Esophagus squamous epithelium (tissue), 4 donors: ENCODE measurements around the gene PRDX5.

Source experiments
- POLR2A ChIP-seq, 4 donors: fragments of 450-650 bp; IDR thresholded peaks; one replicate each; pipeline ENCODE4 v1.6.1; 2017; ENCODE audit warnings: antibody characterized with exemption in 4 of 4, mild to moderate bottlenecking in 4 of 4, moderate library complexity in 3 of 4
- TF ChIP-seq, protein P1 (sequence below), 6 experiments: fragments of 450-650 bp in 4 of 6; fragments of 200-600 bp in 2 of 6; sonication (generic) in 2 of 6; IDR thresholded peaks; one replicate each; pipeline ENCODE4 v1.5.1; 2016 to 2019; ENCODE audit warnings: antibody characterized with exemption in 6 of 6, mild to moderate bottlenecking in 4 of 6, moderate library complexity in 4 of 6

GRCh38 chr11:64367931-64368672 lies 50.2 kb downstream of the PRDX5 start:
- TF ChIP-seq, protein P1, sequence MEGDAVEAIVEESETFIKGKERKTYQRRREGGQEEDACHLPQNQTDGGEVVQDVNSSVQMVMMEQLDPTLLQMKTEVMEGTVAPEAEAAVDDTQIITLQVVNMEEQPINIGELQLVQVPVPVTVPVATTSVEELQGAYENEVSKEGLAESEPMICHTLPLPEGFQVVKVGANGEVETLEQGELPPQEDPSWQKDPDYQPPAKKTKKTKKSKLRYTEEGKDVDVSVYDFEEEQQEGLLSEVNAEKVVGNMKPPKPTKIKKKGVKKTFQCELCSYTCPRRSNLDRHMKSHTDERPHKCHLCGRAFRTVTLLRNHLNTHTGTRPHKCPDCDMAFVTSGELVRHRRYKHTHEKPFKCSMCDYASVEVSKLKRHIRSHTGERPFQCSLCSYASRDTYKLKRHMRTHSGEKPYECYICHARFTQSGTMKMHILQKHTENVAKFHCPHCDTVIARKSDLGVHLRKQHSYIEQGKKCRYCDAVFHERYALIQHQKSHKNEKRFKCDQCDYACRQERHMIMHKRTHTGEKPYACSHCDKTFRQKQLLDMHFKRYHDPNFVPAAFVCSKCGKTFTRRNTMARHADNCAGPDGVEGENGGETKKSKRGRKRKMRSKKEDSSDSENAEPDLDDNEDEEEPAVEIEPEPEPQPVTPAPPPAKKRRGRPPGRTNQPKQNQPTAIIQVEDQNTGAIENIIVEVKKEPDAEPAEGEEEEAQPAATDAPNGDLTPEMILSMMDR (IDR thresholded peaks at IDR 0.05): no peak
- TF ChIP-seq POLR2A (IDR thresholded peaks at IDR 0.05): no peak
